Body of pancreas (tissue), 4 donors: ENCODE data around the gene NUP58.

Experiments
- POLR2A ChIP-seq, 3 donors: fragments of 450-650 bp; IDR thresholded peaks; one replicate each; pipeline ENCODE4 v1.6.1; 2016; ENCODE audit warnings: antibody characterized with exemption in 3 of 3, mild to moderate bottlenecking in 2 of 3
- TF ChIP-seq, protein P1 (sequence below), 7 experiments: fragments of 450-650 bp in 4 of 7; fragments of 200-600 bp in 3 of 7; sonication (generic) in 3 of 7; IDR thresholded peaks; one replicate each; pipeline ENCODE4 v1.5.1; 2016 to 2019; ENCODE audit warnings: antibody characterized with exemption in 7 of 7

DNA sequence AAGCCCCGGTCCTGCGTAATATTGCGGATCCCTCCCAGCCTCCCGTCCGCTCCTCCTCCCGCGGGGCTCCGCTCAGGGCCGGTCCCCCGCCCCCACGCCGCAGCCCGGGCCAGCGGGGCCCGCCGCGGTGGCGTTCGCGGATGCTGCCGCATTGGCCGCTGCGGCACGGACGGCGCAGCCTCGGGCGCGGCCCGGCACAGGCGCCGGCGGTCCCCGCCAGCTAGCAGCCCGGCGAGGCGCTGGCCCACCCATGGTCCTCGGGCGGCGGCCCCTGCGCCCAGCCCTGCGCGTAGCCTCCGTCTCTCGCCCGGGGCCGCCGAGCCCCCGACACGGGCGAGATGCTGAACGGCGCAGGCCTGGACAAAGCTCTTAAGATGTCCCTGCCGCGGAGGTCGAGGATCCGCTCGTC lies 70.5 kb downstream of the NUP58 start, which contains the start of gene ATP8A2:
- TF ChIP-seq, protein P1, sequence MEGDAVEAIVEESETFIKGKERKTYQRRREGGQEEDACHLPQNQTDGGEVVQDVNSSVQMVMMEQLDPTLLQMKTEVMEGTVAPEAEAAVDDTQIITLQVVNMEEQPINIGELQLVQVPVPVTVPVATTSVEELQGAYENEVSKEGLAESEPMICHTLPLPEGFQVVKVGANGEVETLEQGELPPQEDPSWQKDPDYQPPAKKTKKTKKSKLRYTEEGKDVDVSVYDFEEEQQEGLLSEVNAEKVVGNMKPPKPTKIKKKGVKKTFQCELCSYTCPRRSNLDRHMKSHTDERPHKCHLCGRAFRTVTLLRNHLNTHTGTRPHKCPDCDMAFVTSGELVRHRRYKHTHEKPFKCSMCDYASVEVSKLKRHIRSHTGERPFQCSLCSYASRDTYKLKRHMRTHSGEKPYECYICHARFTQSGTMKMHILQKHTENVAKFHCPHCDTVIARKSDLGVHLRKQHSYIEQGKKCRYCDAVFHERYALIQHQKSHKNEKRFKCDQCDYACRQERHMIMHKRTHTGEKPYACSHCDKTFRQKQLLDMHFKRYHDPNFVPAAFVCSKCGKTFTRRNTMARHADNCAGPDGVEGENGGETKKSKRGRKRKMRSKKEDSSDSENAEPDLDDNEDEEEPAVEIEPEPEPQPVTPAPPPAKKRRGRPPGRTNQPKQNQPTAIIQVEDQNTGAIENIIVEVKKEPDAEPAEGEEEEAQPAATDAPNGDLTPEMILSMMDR (IDR thresholded peaks at IDR 0.05) = no peak
- TF ChIP-seq POLR2A (IDR thresholded peaks at IDR 0.05) = no peak
